SK-MEL-5 (cell line): ENCODE data around the gene RNF19B. TPM values are rescaled to one million over a fixed set of nuclear protein-coding genes. Genes with fewer than 3 reads are reported as not detected.
"Not testable (repeated sequence)": the region's sequence is repeated elsewhere in the genome, so short reads cannot be mapped to it uniquely, and the experiment has no call there.

ENCODE experiments used
- DNase-seq: peaks from one replicate; pipeline ENCODE4 v3.0.0-alpha.2; 2016; ENCODE audit warnings: low read depth, low spot score
- in situ Hi-C: cut with HindIII; loops from 2 replicates; pipeline ENCODE4 v1.10.0; 2016; ENCODE audit warnings: low sequenced_read_pairs, high pct_unique_total_duplicates, low pct_unique_long_range_greater_than_20kb
- total RNA-seq: library from RNA; depleted of rRNA; stranded (reverse); fragments of >200 nt; shearing (Covaris generic); gene quantifications from 2 replicates; pipeline ENCODE4 v1.2.3, GENCODE V29; 2014

RNF19B gene
- total RNA-seq, 1 experiment from 2014 or later = 32.0 TPM

GRCh38 chr1:32924881-32925344 is 39.7 kb downstream of the RNF19B start:
- DNase-seq = no peak
- in situ Hi-C loops = no loop called here

- in situ Hi-C loops = no loop called here
- no peak for DNase-seq
These were observed 43.8 kb downstream of the RNF19B start for GRCh38 chr1:32920833-32921232.

- in situ Hi-C loops = no loop called here
- DNase-seq = no peak
These were observed 44.5 kb downstream of the RNF19B start for GRCh38 chr1:32919811-32920733.

- DNase-seq = no peak
These were observed 46.4 kb downstream of the RNF19B start for GRCh38 chr1:32918179-32918578.

GRCh38 chr1:32917521-32917920 is 47.1 kb downstream of the RNF19B start:
- DNase-seq = no peak
- in situ Hi-C loops = no loop called here

More at GRCh38 chr1:32918179-32918578, 46.4 kb downstream of the RNF19B start:
- in situ Hi-C loops = no loop called here

- in situ Hi-C loops = no loop called here
- no peak for DNase-seq
These were observed 48.6 kb downstream of the RNF19B start for GRCh38 chr1:32915766-32916706.

GRCh38 chr1:32910319-32910718 is 54.3 kb downstream of the RNF19B start:
- in situ Hi-C loops = no loop called here
- no peak for DNase-seq

- in situ Hi-C loops = no loop called here
- DNase-seq = no peak
These were observed 57.2 kb downstream of the RNF19B start for GRCh38 chr1:32907435-32907834.

GRCh38 chr1:32906654-32907053 is 58.0 kb downstream of the RNF19B start:
- DNase-seq = no peak

GRCh38 chr1:32905588-32905987 is 59.0 kb downstream of the RNF19B start:
- DNase-seq, in situ Hi-C loops: not testable (repeated sequence)

More at GRCh38 chr1:32906654-32907053, 58.0 kb downstream of the RNF19B start:
- in situ Hi-C loops = no loop called here

GRCh38 chr1:32904797-32905196 is 59.8 kb downstream of the RNF19B start:
- in situ Hi-C loops = no loop called here
- no peak for DNase-seq

GRCh38 chr1:32903991-32904785 is 60.4 kb downstream of the RNF19B start:
- DNase-seq = no peak
- in situ Hi-C loops = no loop called here

GRCh38 chr1:32902535-32902920 is 62.1 kb downstream of the RNF19B start:
- DNase-seq = no peak
- in situ Hi-C loops = no loop called here

GRCh38 chr1:32901823-32902534 is 62.6 kb downstream of the RNF19B start:
- in situ Hi-C loops = no loop called here
- no peak for DNase-seq

- in situ Hi-C loops = no loop called here
- peak; percentile 26 for DNase-seq
These were observed 63.4 kb downstream of the RNF19B start, which contains the start of gene TMEM54 for GRCh38 chr1:32900956-32901822. Gene TMEM54 (minus strand): TSS chr1:32901389. CDS start chr1:32901238, 151 bp downstream.
